Fibroblast of the aortic adventitia (primary cell): ENCODE results near the gene HLA-DQB1. TPM values are rescaled to one million over a fixed set of nuclear protein-coding genes. Genes with fewer than 3 reads are reported as not detected.
"Not testable (repeated sequence)": the region's sequence is repeated elsewhere in the genome, so short reads cannot be mapped to it uniquely, and the experiment has no call there.

Source experiments
- DNase-seq: peaks from one replicate; pipeline ENCODE4 v3.0.0-alpha.2; 2010; ENCODE audit warnings: low read depth
- H3K4me3 ChIP-seq: 2 replicates; pipeline ENCODE4 v1.5.1; 2011; ENCODE audit warnings: low read depth, mild to moderate bottlenecking, control low read depth, low read length, moderate library complexity
- CTCF ChIP-seq: IDR thresholded peaks from 2 replicates; pipeline ENCODE4 v1.5.1; 2011; ENCODE audit warnings: mild to moderate bottlenecking, low read length, control low read depth, inconsistent platforms; ENCODE audit not compliant: insufficient read depth
- total RNA-seq: library from RNA; depleted of rRNA; stranded (reverse); fragments of >200 nt; gene quantifications from 2 replicates; pipeline ENCODE4 v1.2.3, GENCODE V29; 2012; ENCODE audit warnings: low replicate concordance

Gene HLA-DQB1
- total RNA-seq, 1 donor = not detected

GRCh38 chr6:32643904-32644303 lies 22.6 kb downstream of the HLA-DQB1 start:
- no peak overlapping the region for H3K4me3 ChIP-seq
- TF ChIP-seq CTCF = no peak
- no peak for DNase-seq

GRCh38 chr6:32642720-32643106 lies 23.7 kb downstream of the HLA-DQB1 start:
- no peak for DNase-seq
- H3K4me3 ChIP-seq = no peak overlapping the region
- TF ChIP-seq CTCF = no peak

GRCh38 chr6:32641785-32642719 lies 24.4 kb downstream of the HLA-DQB1 start:
- H3K4me3 ChIP-seq, DNase-seq: not testable (repeated sequence)

GRCh38 chr6:32641122-32641521 lies 25.3 kb downstream of the HLA-DQB1 start:
- no peak for DNase-seq
- no peak overlapping the region for H3K4me3 ChIP-seq
- no peak for TF ChIP-seq CTCF

- TF ChIP-seq CTCF = no peak
- DNase-seq = no peak
- no peak overlapping the region for H3K4me3 ChIP-seq
Measured at GRCh38 chr6:32639440-32640394, 26.7 kb downstream of the HLA-DQB1 start.

GRCh38 chr6:32638532-32639219 lies 27.8 kb downstream of the HLA-DQB1 start:
- TF ChIP-seq CTCF = no peak
- DNase-seq = no peak
- no peak overlapping the region for H3K4me3 ChIP-seq
